Endothelial cell of umbilical vein (primary cell): ENCODE results near the gene DDHD1.

Experiments
- EZH2 ChIP-seq: IDR thresholded peaks from 2 replicates; pipeline ENCODE4 v1.6.1; 2012; ENCODE audit warnings: borderline replicate concordance, low read depth, mild to moderate bottlenecking, moderate library complexity, low read length, inconsistent platforms; ENCODE audit not compliant: severe bottlenecking
- FOS ChIP-seq: IDR thresholded peaks from 2 replicates; pipeline ENCODE4 v1.6.1; 2011; ENCODE audit warnings: mild to moderate bottlenecking, low read length, moderate library complexity, borderline replicate concordance; ENCODE audit not compliant: insufficient read depth
- GATA2 ChIP-seq: IDR thresholded peaks from 2 replicates; pipeline ENCODE4 v1.7.0; 2011; ENCODE audit warnings: low read depth, mild to moderate bottlenecking, moderate library complexity, mixed read lengths, low read length; ENCODE audit not compliant: insufficient read length, insufficient read depth
- JUN ChIP-seq: IDR thresholded peaks from 2 replicates; pipeline ENCODE4 v1.6.1; 2011; ENCODE audit warnings: borderline replicate concordance, low read depth; ENCODE audit not compliant: insufficient read length, insufficient read depth
- POLR2A ChIP-seq: IDR thresholded peaks from 2 replicates; pipeline ENCODE4 v1.6.1; 2012; ENCODE audit warnings: low read depth, mild to moderate bottlenecking, control low read depth, low read length
- TF ChIP-seq, protein P1 (sequence below), 2 donors: IDR thresholded peaks; 1 replicate in 1 of 2; 2 replicates in 1 of 2; pipeline ENCODE4 v1.5.1; 2011; ENCODE audit warnings: low read length in 2 of 2, mild to moderate bottlenecking in 2 of 2, moderate library complexity in 2 of 2, control low read depth in 1 of 2, inconsistent platforms in 1 of 2, low read depth in 1 of 2; ENCODE audit not compliant: insufficient read depth in 1 of 2; ENCODE audit errors: extremely low read depth in 1 of 2
- TF ChIP-seq, protein P2 (sequence below): IDR thresholded peaks from 2 replicates; pipeline ENCODE4 v1.6.1; 2011; ENCODE audit not compliant: insufficient read depth, insufficient read length

DNA sequence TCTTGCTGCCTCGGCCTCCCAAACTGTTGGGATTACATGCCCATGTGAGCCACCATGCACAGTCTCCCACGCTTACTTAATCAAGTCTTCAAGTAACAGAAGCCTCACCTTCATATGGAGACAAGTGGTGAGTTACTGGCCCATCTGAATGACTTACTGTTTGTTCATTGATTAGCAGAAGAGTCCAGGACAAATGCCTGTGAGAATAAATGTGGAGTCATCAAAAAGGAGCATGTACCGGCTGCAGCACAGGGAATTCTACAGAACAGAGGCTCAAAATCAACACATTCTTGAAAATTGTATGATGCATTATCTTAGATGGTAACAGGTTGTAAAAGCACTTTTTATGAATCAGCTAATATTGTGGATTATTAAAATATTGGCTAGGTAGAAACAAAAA, 129.8 kb downstream of the DDHD1 start:
- TF ChIP-seq GATA2 (no peak), POLR2A (no peak), JUN (no peak), EZH2 (no peak), FOS (no peak)
- TF ChIP-seq, protein P1, sequence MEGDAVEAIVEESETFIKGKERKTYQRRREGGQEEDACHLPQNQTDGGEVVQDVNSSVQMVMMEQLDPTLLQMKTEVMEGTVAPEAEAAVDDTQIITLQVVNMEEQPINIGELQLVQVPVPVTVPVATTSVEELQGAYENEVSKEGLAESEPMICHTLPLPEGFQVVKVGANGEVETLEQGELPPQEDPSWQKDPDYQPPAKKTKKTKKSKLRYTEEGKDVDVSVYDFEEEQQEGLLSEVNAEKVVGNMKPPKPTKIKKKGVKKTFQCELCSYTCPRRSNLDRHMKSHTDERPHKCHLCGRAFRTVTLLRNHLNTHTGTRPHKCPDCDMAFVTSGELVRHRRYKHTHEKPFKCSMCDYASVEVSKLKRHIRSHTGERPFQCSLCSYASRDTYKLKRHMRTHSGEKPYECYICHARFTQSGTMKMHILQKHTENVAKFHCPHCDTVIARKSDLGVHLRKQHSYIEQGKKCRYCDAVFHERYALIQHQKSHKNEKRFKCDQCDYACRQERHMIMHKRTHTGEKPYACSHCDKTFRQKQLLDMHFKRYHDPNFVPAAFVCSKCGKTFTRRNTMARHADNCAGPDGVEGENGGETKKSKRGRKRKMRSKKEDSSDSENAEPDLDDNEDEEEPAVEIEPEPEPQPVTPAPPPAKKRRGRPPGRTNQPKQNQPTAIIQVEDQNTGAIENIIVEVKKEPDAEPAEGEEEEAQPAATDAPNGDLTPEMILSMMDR (IDR thresholded peaks at IDR 0.05; ENCODE audit: extremely low read depth in 1 of 2, insufficient read depth in 1 of 2, low read depth in 1 of 2, low read length in 2 of 2), result no peak
- TF ChIP-seq, protein P2, sequence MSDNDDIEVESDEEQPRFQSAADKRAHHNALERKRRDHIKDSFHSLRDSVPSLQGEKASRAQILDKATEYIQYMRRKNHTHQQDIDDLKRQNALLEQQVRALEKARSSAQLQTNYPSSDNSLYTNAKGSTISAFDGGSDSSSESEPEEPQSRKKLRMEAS, result no peak
